Uterus (tissue), 2 donors: ENCODE measurements around the gene CA6.

ENCODE experiments used
- CTCF ChIP-seq, 4 experiments: fragments of 200-600 bp in 2 of 4; fragments of 450-650 bp in 2 of 4; sonication (generic) in 2 of 4; IDR thresholded peaks; one replicate each; pipeline ENCODE4 v1.5.1; 2016 to 2019; ENCODE audit warnings: antibody characterized with exemption in 4 of 4, mild to moderate bottlenecking in 2 of 4, moderate library complexity in 1 of 4
- POLR2A ChIP-seq, 2 donors: fragments of 450-650 bp; IDR thresholded peaks; one replicate each; pipeline ENCODE4 v1.6.1; 2016; ENCODE audit warnings: antibody characterized with exemption in 2 of 2, mild to moderate bottlenecking in 1 of 2, moderate library complexity in 1 of 2

GRCh38 chr1:8947127-8947691, 1.5 kb downstream of the CA6 start:
- TF ChIP-seq CTCF (IDR thresholded peaks at IDR 0.05) (no peak), POLR2A (IDR thresholded peaks at IDR 0.05) (no peak)
